Endodermal cell (in vitro differentiated cells): ENCODE data around the gene NFE2L3. TPM values are rescaled to one million over a fixed set of nuclear protein-coding genes. Genes with fewer than 3 reads are reported as not detected.
"Not testable (repeated sequence)": the region's sequence is repeated elsewhere in the genome, so short reads cannot be mapped to it uniquely, and the experiment has no call there.

Source experiments
- DNase-seq: peaks from one replicate; pipeline ENCODE4 v3.0.0-alpha.2; 2017
- H3K27ac ChIP-seq: 2 replicates; pipeline ENCODE4 v1.5.1; 2013; ENCODE audit warnings: mild to moderate bottlenecking, low read depth, low read length, moderate library complexity
- H3K27me3 ChIP-seq: 2 replicates; pipeline ENCODE4 v1.6.1; 2013; ENCODE audit warnings: mild to moderate bottlenecking, low read length, moderate library complexity; ENCODE audit not compliant: insufficient read depth, control insufficient read depth, poor library complexity, severe bottlenecking
- H3K36me3 ChIP-seq: 2 replicates; pipeline ENCODE4 v1.7.0; 2013; ENCODE audit warnings: mild to moderate bottlenecking, low read length, moderate library complexity; ENCODE audit not compliant: control insufficient read depth, insufficient read depth
- H3K4me1 ChIP-seq: one replicate; pipeline ENCODE4 v1.7.0; 2013; ENCODE audit warnings: low read length; ENCODE audit not compliant: control insufficient read depth, insufficient read depth
- H3K4me3 ChIP-seq: 2 replicates; pipeline ENCODE4 v1.5.1; 2013; ENCODE audit warnings: mild to moderate bottlenecking, low read length, moderate library complexity
- H3K9ac ChIP-seq: 2 replicates; pipeline ENCODE4 v1.6.1; 2013; ENCODE audit warnings: mild to moderate bottlenecking, low read length, moderate library complexity; ENCODE audit not compliant: poor library complexity, severe bottlenecking; ENCODE audit errors: extremely low read depth
- H3K9me3 ChIP-seq: 2 replicates; pipeline ENCODE4 v1.6.1; 2013; ENCODE audit warnings: mild to moderate bottlenecking, low read length, moderate library complexity; ENCODE audit not compliant: control insufficient read depth
- H3K27ac Mint-ChIP-seq: 2 replicates; pipeline ENCODE4 v1.8.0; 2020; ENCODE audit warnings: mixed read lengths
- H3K27me3 Mint-ChIP-seq: 2 replicates; pipeline ENCODE4 v1.8.0; 2021; ENCODE audit warnings: mild to moderate bottlenecking, mixed read lengths; ENCODE audit not compliant: insufficient read depth
- H3K36me3 Mint-ChIP-seq: 2 replicates; pipeline ENCODE4 v1.8.0; 2020; ENCODE audit warnings: low read depth, mixed read lengths
- H3K4me1 Mint-ChIP-seq: 2 replicates; pipeline ENCODE4 v1.8.0; 2020; ENCODE audit warnings: mixed read lengths
- H3K4me3 Mint-ChIP-seq: 2 replicates; pipeline ENCODE4 v1.8.0; 2020; ENCODE audit warnings: mild to moderate bottlenecking, moderate library complexity, mixed read lengths
- H3K9me3 Mint-ChIP-seq: 2 replicates; pipeline ENCODE4 v1.8.0; 2020; ENCODE audit warnings: mild to moderate bottlenecking, mixed read lengths
- CTCF ChIP-seq: fragments of 200-600 bp; sonication (generic); conservative IDR thresholded peaks from 2 replicates; pipeline ENCODE4 v1.5.0; 2021; ENCODE audit warnings: antibody characterized with exemption, mild to moderate bottlenecking
- WGBS, 2 experiments: methylation state at CpG; one replicate each; pipeline versions ENCODE4 v1.1.5 to v1.1.7; 2013; ENCODE audit warnings: missing lambda C conversion rate in 2 of 2, mixed read lengths in 1 of 2; ENCODE audit not compliant: insufficient coverage in 1 of 2, insufficient read length in 1 of 2; 5-methylcytosine and 5-hydroxymethylcytosine counted together
- total RNA-seq, 2 donors: library from RNA; stranded (reverse); fragmentation: NEBNext Ultra II Directional in 1 of 2; extraction: Animal tissue kit (Norgen Biotek cat#: 25700) in 1 of 2; gene quantifications; 2 replicates in 1 of 2; 3 replicates in 1 of 2; pipeline ENCODE4 v1.2.1, GENCODE V29; 2021

The NFE2L3 gene
- total RNA-seq, 2 donors from 2014 or later: 20.2 to 48.4 TPM

- Histone ChIP-seq H3K27me3 (no peaks in the 10 kb centered on the region), H3K36me3 (peaks cover 95% of the 10 kb centered on the region), H3K4me1 (peaks cover 5% of the 10 kb centered on the region), H3K27ac (no peak overlapping the region), H3K9me3 (no peaks in the 10 kb centered on the region), H3K9ac (no peak overlapping the region), H3K4me3 (peak overlapping the region; percentile 22)
- peaks cover 35% of the 10 kb centered on the region for H3K4me1 Mint-ChIP-seq
- TF ChIP-seq CTCF: no peak
- peaks cover 77% of the 10 kb centered on the region for H3K36me3 Mint-ChIP-seq
- H3K27ac Mint-ChIP-seq: peak overlapping the region; percentile 76
- H3K9me3 Mint-ChIP-seq: no peaks in the 10 kb centered on the region
- WGBS, 2 experiments: 90% methylated on average over 1 of the region's 1 CpG; no CpG with 5 or more reads in 1 of the 2 experiments
- no peak for DNase-seq
- H3K4me3 Mint-ChIP-seq: no peak overlapping the region
- H3K27me3 Mint-ChIP-seq: no peaks in the 10 kb centered on the region
Measured at GRCh38 chr7:26191974-26192479, 40.0 kb downstream of the NFE2L3 start.

GRCh38 chr7:26192485-26193087 lies 40.6 kb downstream of the NFE2L3 start:
- Histone ChIP-seq H3K9ac (peak overlapping the region; percentile 3), H3K27me3 (no peaks in the 10 kb centered on the region), H3K4me1 (peaks cover 5% of the 10 kb centered on the region), H3K36me3 (peaks cover 99% of the 10 kb centered on the region), H3K4me3 (peak overlapping the region; percentile 64), H3K9me3 (no peaks in the 10 kb centered on the region), H3K27ac (no peak overlapping the region)
- no peaks in the 10 kb centered on the region for H3K27me3 Mint-ChIP-seq
- H3K36me3 Mint-ChIP-seq: peaks cover 82% of the 10 kb centered on the region
- TF ChIP-seq CTCF: no peak
- peak overlapping the region; percentile 80 for H3K27ac Mint-ChIP-seq
- H3K4me1 Mint-ChIP-seq: peaks cover 39% of the 10 kb centered on the region
- no peaks in the 10 kb centered on the region for H3K9me3 Mint-ChIP-seq
- no peak overlapping the region for H3K4me3 Mint-ChIP-seq
- WGBS, 2 experiments: 96 to 100% methylated on average over 1 to 3 of the region's 3 CpGs
- no peak for DNase-seq

DNA sequence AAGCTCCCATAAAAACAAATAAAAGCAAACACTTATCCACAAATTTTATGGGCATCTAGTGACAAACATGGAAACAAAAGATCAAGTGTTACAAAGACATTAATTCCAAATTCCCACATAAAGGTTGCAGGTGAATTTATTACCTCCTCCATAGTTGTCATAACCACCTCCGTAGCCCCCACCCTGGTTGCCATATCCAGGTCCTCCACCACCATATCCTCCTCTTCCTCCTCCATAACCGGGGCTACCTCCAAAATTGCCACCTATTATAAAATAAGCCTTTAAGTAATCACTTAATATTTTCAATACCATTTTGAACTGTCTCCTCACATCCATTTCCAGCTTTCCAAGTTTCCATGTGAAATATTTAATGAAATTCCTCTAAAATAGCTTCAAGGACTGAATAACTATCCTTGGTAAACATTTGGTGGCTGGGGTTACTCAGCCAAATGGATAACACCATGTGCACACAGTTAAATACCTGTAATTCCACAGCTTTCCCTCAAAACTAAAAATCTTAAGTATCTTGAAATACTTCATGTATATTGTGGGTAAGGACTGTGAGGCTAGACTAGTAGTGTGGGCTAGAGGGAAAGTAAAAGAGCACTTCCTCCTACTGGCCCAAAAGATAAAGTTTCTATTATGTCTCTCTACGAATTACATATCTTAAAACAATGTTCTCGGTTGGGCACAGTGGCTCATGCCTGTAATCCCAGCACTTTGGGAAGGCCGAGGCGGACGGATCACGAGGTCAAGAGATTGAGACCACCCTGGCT lies 41.6 kb downstream of the NFE2L3 start:
- WGBS, 2 experiments: 88 to 91% methylated on average over 7 to 8 of the region's 8 CpGs
- peaks cover 91% of the 10 kb centered on the region for H3K36me3 Mint-ChIP-seq

DNA sequence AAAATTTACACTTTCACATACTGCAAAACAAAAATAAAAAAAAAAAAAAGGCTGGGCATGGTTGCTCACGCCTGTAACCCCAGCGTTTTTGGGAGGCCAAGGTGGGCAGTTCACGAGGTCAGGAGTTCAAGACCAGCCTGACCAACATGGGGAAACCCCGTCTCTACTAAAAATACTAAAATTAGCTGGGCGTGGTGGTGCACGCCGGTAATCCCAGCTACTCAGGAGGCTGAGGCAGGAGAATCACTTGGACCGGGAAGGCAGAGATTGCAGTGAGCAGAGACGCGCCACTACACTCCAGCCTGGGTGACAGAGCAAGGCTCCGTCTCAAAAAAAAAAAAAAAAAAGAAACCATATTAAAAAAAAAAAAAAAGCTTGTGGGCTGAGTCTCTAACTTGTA lies 42.8 kb downstream of the NFE2L3 start:
- H3K27me3 Mint-ChIP-seq: not testable (repeated sequence)
- H3K4me1 Mint-ChIP-seq: peaks cover 39% of the 10 kb centered on the region

More for the DNA sequence above, 41.6 kb downstream of the NFE2L3 start:
- no peak for DNase-seq
- peak overlapping the region; percentile 3 for H3K9ac ChIP-seq
- H3K4me3 Mint-ChIP-seq: peak overlapping the region; percentile 33
- H3K27me3 Mint-ChIP-seq: no peaks in the 10 kb centered on the region
- no peaks in the 10 kb centered on the region for H3K27me3 ChIP-seq
- peaks cover 39% of the 10 kb centered on the region for H3K4me1 Mint-ChIP-seq
- no peaks in the 10 kb centered on the region for H3K9me3 ChIP-seq
- H3K4me1 ChIP-seq: peaks cover 5% of the 10 kb centered on the region
- H3K27ac Mint-ChIP-seq: peak overlapping the region; percentile 90
- no peak overlapping the region for H3K27ac ChIP-seq
- H3K9me3 Mint-ChIP-seq: no peaks in the 10 kb centered on the region
- peak overlapping the region; percentile 64 for H3K4me3 ChIP-seq
- no peak for TF ChIP-seq CTCF
- peaks cover 97% of the 10 kb centered on the region for H3K36me3 ChIP-seq

More for the DNA sequence above, 42.8 kb downstream of the NFE2L3 start:
- H3K9me3 Mint-ChIP-seq, H3K4me1 ChIP-seq, H3K27ac ChIP-seq, H3K27me3 ChIP-seq, H3K9me3 ChIP-seq, DNase-seq: not testable (repeated sequence)
- Mint-ChIP-seq H3K36me3 (peaks cover 92% of the 10 kb centered on the region), H3K27ac (peak overlapping the region; percentile 90), H3K4me3 (peak overlapping the region; percentile 33)
- peak overlapping the region; percentile 100 for H3K9ac ChIP-seq
- 85 to 86% methylated on average over 6 to 9 of the region's 11 CpGs for WGBS, 2 experiments
- H3K4me3 ChIP-seq: peak overlapping the region; percentile 94
- peaks cover 97% of the 10 kb centered on the region for H3K36me3 ChIP-seq
